K562 (cell line): ENCODE measurements around the gene SETD1B. TPM values are rescaled to one million over a fixed set of nuclear protein-coding genes. Genes with fewer than 3 reads are reported as not detected.

Source experiments
- CBFA2T2 ChIP-seq: fragments of 450-650 bp; conservative IDR thresholded peaks from 2 replicates; pipeline ENCODE4 v1.6.1; 2017; ENCODE audit warnings: mild to moderate bottlenecking
- CREB1 ChIP-seq, 2 experiments: sonication (generic) in 1 of 2; formaldehyde crosslinking in 1 of 2; IDR thresholded peaks; 2 replicates each; pipeline versions ENCODE4 v1.6.1 to v1.8.0; 2012 to 2022; ENCODE audit warnings: inconsistent platforms in 1 of 2, mild to moderate bottlenecking in 1 of 2, missing genetic modification reagents in 1 of 2, moderate library complexity in 1 of 2
- CUX1 ChIP-seq: fragments of 200-800 bp; sonication (Bioruptor generic); IDR thresholded peaks from 2 replicates; pipeline ENCODE4 v1.6.1; 2016; ENCODE audit warnings: missing genetic modification characterization, missing compliant biosample characterization
- CXXC5 ChIP-seq: fragments of 250-450 bp; sonication (Bioruptor Pico); IDR thresholded peaks from 2 replicates; pipeline ENCODE4 v1.8.0; 2022; ENCODE audit warnings: inconsistent platforms, mild to moderate bottlenecking, moderate library complexity
- FOXJ3 ChIP-seq: sonication (generic); formaldehyde crosslinking; IDR thresholded peaks from 2 replicates; pipeline ENCODE4 v1.4.0; 2020; ENCODE audit warnings: mild to moderate bottlenecking, missing genetic modification reagents
- GATAD2A ChIP-seq: fragments of 450-650 bp; IDR thresholded peaks from 2 replicates; pipeline ENCODE4 v1.6.1; 2017
- HMGN3 ChIP-seq: IDR thresholded peaks from 2 replicates; pipeline ENCODE4 v1.6.1; 2011; ENCODE audit warnings: borderline replicate concordance, low read depth, mild to moderate bottlenecking, mixed read lengths, low read length; ENCODE audit not compliant: insufficient read length; ENCODE audit errors: extremely low read depth
- KLF6 ChIP-seq: fragments of 250-450 bp; sonication (Bioruptor Pico); IDR thresholded peaks from 2 replicates; pipeline ENCODE4 v1.4.0; 2020; ENCODE audit warnings: mild to moderate bottlenecking, moderate library complexity, borderline replicate concordance
- RCOR1 ChIP-seq, 2 experiments: IDR thresholded peaks; 2 replicates each; pipeline ENCODE4 v1.6.1; 2012; ENCODE audit warnings: low read depth in 2 of 2, low read length in 2 of 2, borderline replicate concordance in 1 of 2, improper control_type of control experiment in 1 of 2
- SMARCA4 ChIP-seq: fragments of 450-650 bp; IDR thresholded peaks from 2 replicates; pipeline ENCODE4 v1.6.1; 2016
- SRF ChIP-seq, 2 experiments: fragments of 250-450, 450-650 bp in 1 of 2; sonication (Bioruptor Pico) in 1 of 2; sonication (generic) in 1 of 2; formaldehyde crosslinking; IDR thresholded peaks; 2 replicates each; pipeline versions ENCODE4 v1.5.0 to v1.5.1; 2020 to 2022; ENCODE audit warnings: mild to moderate bottlenecking in 1 of 2, missing genetic modification reagents in 1 of 2
- ZBED1 ChIP-seq: IDR thresholded peaks from 2 replicates; pipeline ENCODE4 v1.6.1; 2014
- ZHX1 ChIP-seq: fragments of 150-350 bp; conservative IDR thresholded peaks from 2 replicates; pipeline ENCODE4 v1.6.1; 2014; ENCODE audit warnings: low read length
- ZNF583 ChIP-seq: fragments of 250-450 bp; sonication (Bioruptor Pico); IDR thresholded peaks from 2 replicates; pipeline ENCODE4 v1.4.0; 2020
- ZNF740 ChIP-seq, 3 experiments: fragments of 200-800 bp in 1 of 3; sonication (Bioruptor generic) in 1 of 3; sonication (generic) in 1 of 3; formaldehyde crosslinking in 1 of 3; IDR thresholded peaks; 2 replicates each; pipeline versions ENCODE4 v1.6.1 to v1.8.0; 2016 to 2022; ENCODE audit warnings: mild to moderate bottlenecking in 2 of 3, missing compliant biosample characterization in 2 of 3, missing genetic modification characterization in 2 of 3, missing genetic modification reagents in 1 of 3
- polyA plus RNA-seq, 8 experiments: library from polyadenylated mRNA; depleted of rRNA in 4 of 8; stranded (reverse) in 5 of 8; unstranded in 3 of 8; fragments of >200 nt; fragmentation: Nextera tagmentation in 2 of 8; fragmentation: Illumina TruSeq in 1 of 8; extraction: Ambion mirVana in 2 of 8; extraction: Trizol in 1 of 8; gene quantifications; 2 replicates each; pipeline versions ENCODE4 v1.2.1 to v1.2.3, GENCODE V29; 2011 to 2014; ENCODE audit warnings: inconsistent platforms in 1 of 8, missing spikeins in 1 of 8
- total RNA-seq, 7 experiments: library from RNA; depleted of rRNA in 6 of 7; stranded (reverse); fragments of >200 nt in 6 of 7; fragmentation: Illumina TruSeq in 2 of 7; extraction: Trizol in 2 of 7; gene quantifications; 2 replicates each; pipeline versions ENCODE4 v1.2.1 to v1.2.3, GENCODE V29; 2011 to 2021; ENCODE audit warnings: low replicate concordance in 1 of 7
- TF ChIP-seq, protein P1 (sequence below): fragments of 250-450 bp; sonication (Bioruptor Pico); IDR thresholded peaks from 2 replicates; pipeline ENCODE4 v1.8.0; 2022; ENCODE audit warnings: moderate library complexity, mild to moderate bottlenecking, inconsistent platforms

SETD1B gene
- total and polyA plus RNA-seq, 9 of the 15 experiments (the other 6 are each of a cell fraction or from before 2014, with no cell fraction given) = 0.48 to 26.6 (median 2.3) TPM

DNA sequence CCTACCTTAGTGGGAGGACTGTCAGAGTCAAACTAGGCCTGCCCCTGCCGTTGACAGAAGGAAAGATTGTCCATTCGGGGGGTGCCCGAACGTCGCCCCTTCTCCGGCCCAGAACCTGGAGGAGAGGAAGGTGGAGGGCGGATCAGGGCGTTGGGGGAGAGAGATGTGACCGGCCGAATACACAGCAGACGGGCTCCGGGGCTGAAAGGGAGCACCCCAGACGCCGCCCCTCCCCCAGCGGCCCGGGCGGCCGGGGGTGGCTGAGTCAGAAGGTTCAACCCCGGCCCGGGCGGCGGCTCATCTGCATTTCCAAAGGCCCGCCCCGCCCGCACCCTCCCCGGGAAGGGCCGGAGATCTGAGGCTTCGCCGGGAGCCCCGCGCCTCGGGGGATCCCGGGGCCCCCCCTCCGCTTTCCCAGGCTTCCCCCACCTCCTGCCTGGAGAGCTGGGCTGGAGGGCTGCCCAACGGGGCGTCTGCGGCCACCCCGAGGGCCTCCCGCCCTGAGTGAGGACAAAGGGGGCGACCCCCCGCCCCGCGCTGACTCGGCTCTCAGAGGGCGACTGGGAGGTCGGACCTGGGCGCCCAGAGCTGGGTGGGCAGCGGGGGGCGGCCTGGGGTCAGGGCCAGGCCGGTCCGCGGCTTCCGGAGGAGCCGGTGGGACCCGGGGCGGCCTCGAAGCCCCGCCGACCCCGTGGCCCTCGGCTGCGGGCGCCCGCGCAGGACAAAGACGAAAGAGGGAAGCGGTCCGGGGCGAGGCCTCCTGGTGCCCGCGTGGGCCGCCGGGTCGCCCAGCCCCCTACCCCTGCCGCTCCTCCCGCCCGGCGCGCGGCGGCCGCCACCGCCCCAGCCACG is 3.7 kb upstream of the SETD1B start (continued):
- TF ChIP-seq SRF (CRISPR knock-in tag; IDR thresholded peaks at IDR 0.05) (0 out of 4 replicates have a peak, but pooled peaks of 1 of the 2 experiments have one; percentile 37), RCOR1 (IDR thresholded peaks at IDR 0.05; ENCODE audit: borderline replicate concordance in 1 of 2, low read depth in 2 of 2, low read length in 2 of 2) (peak; percentile 17 to 42; a peak in 2 of 4 replicates), ZBED1 (0 out of 2 replicates have a peak, but pooled peaks have one; percentile 24), GATAD2A (peak; percentile 50; the same call in 1 of the 2 replicates), CUX1 (CRISPR knock-in tag) (0 out of 2 replicates have a peak, but pooled peaks have one; percentile 2), KLF6 (CRISPR knock-in tag) (peak; percentile 25; the same call in 1 of the 2 replicates), ZNF583 (0 out of 2 replicates have a peak, but pooled peaks have one; percentile 42), SMARCA4 (peak; percentile 69), ZHX1 (0 out of 2 replicates have a peak, but pooled peaks have one; percentile 54), CBFA2T2 (0 out of 2 replicates have a peak, but pooled peaks have one; percentile 2), FOXJ3 (no peak), CXXC5 (CRISPR knock-in tag) (peak; percentile 52; the same call in 1 of the 2 replicates), CREB1 (IDR thresholded peaks at IDR 0.05) (peak; percentile 67; the same call in 1 of the 2 replicates), CREB1 (CRISPR knock-in tag; IDR thresholded peaks at IDR 0.05) (no peak; the same call in 1 of the 2 replicates), ZNF740 (CRISPR knock-in tag; IDR thresholded peaks at IDR 0.05) (peak; percentile 96), ZNF740 (tag; IDR thresholded peaks at IDR 0.05) (peak in 1 of 2 experiments; percentile 68; a peak in 1 of 4 replicates), HMGN3 (peak; percentile 94)
- TF ChIP-seq, protein P1, sequence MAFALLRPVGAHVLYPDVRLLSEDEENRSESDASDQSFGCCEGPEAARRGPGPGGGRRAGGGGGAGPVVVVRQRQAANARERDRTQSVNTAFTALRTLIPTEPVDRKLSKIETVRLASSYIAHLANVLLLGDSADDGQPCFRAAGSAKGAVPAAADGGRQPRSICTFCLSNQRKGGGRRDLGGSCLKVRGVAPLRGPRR (CRISPR knock-in tag) = no peak; the same call in 1 of the 2 replicates
